K562 (cell line): ENCODE results near the gene DNAAF1.

Experiments used
- CBFB ChIP-seq: sonication (generic); formaldehyde crosslinking; IDR thresholded peaks from 2 replicates; pipeline ENCODE4 v1.4.0; 2020; ENCODE audit warnings: mild to moderate bottlenecking, missing genetic modification reagents
- EP300 ChIP-seq: IDR thresholded peaks from 2 replicates; pipeline ENCODE4 v1.6.1; 2012; ENCODE audit warnings: low read length, improper control_type of control experiment
- EP400 ChIP-seq: fragments of 450-650 bp; IDR thresholded peaks from 2 replicates; pipeline ENCODE4 v1.6.1; 2017; ENCODE audit warnings: antibody characterized with exemption, mild to moderate bottlenecking, moderate library complexity
- GABPA ChIP-seq: fragments of 200-800 bp; sonication (Bioruptor generic); conservative IDR thresholded peaks from 2 replicates; pipeline ENCODE4 v1.6.1; 2016; ENCODE audit warnings: low read depth, missing genetic modification characterization, missing compliant biosample characterization
- KLF1 ChIP-seq: fragments of 450-650 bp; IDR thresholded peaks from 2 replicates; pipeline ENCODE4 v1.6.1; 2016; ENCODE audit warnings: missing genetic modification characterization, missing compliant biosample characterization
- MAZ ChIP-seq, 2 experiments: fragments of 450-650 bp in 1 of 2; sonication (generic) in 1 of 2; formaldehyde crosslinking; IDR thresholded peaks in 1 of 2; conservative IDR thresholded peaks in 1 of 2; 2 replicates each; pipeline versions ENCODE4 v1.4.0 to v1.5.0; 2020; ENCODE audit warnings: mild to moderate bottlenecking in 1 of 2, missing genetic modification reagents in 1 of 2
- NFXL1 ChIP-seq: fragments of 450-650 bp; formaldehyde crosslinking; IDR thresholded peaks from 2 replicates; pipeline ENCODE4 v1.4.0; 2021; ENCODE audit warnings: mild to moderate bottlenecking
- TRIM25 ChIP-seq: fragments of 450-650 bp; IDR thresholded peaks from 2 replicates; pipeline ENCODE4 v1.7.0; 2016; ENCODE audit warnings: borderline replicate concordance
- ZFP30 ChIP-seq: fragments of 250-450 bp; sonication (Bioruptor Pico); IDR thresholded peaks from 2 replicates; pipeline ENCODE4 v1.8.0; 2022; ENCODE audit warnings: moderate library complexity, mild to moderate bottlenecking, inconsistent platforms, borderline replicate concordance
- ZNF143 ChIP-seq: sonication (generic); formaldehyde crosslinking; IDR thresholded peaks from 2 replicates; pipeline ENCODE4 v1.9.0; 2022; ENCODE audit warnings: mild to moderate bottlenecking, missing genetic modification reagents
- TF ChIP-seq, protein P1 (sequence below), 3 experiments: IDR thresholded peaks in 2 of 3; conservative IDR thresholded peaks in 1 of 3; 2 replicates each; pipeline ENCODE4 v1.5.1; 2011 to 2012; ENCODE audit warnings: low read length in 3 of 3, mild to moderate bottlenecking in 3 of 3, control low read depth in 2 of 3, improper control_type of control experiment in 1 of 3, inconsistent platforms in 1 of 3, low read depth in 1 of 3, mixed read lengths in 1 of 3, moderate library complexity in 1 of 3; ENCODE audit not compliant: insufficient read depth in 2 of 3

DNA sequence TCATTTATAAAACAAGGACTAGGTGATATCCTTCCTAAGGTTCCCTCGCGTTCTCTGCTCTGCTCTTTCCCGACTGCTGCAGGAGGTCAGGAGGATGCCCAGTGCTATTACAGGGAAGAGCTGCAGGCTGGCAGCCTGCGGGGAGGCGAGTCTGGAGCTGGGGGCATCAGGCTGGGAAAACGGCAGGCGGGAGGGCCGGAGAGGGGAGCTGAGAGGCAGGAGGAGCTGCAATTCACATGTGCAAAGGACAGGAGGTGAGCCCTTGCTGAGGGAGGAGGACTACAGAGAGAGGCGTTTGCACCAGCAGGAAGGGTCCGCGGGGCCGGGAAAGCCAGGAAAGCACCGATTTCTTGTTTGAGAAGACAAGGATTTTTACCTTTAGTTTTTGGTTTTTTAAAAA lies 54.0 kb downstream of the DNAAF1 start:
- TF ChIP-seq TRIM25 (no peak), GABPA (tag) (no peak), EP300 (no peak), NFXL1 (CRISPR knock-in tag) (no peak), ZNF143 (CRISPR knock-in tag) (no peak), MAZ (CRISPR knock-in tag; conservative IDR thresholded peaks at IDR 0.05 in 1 of 2, IDR thresholded peaks at IDR 0.05 in 1 of 2) (no peak), ZFP30 (CRISPR knock-in tag) (no peak), EP400 (no peak), CBFB (CRISPR knock-in tag) (no peak), KLF1 (tag) (no peak)
- TF ChIP-seq, protein P1, sequence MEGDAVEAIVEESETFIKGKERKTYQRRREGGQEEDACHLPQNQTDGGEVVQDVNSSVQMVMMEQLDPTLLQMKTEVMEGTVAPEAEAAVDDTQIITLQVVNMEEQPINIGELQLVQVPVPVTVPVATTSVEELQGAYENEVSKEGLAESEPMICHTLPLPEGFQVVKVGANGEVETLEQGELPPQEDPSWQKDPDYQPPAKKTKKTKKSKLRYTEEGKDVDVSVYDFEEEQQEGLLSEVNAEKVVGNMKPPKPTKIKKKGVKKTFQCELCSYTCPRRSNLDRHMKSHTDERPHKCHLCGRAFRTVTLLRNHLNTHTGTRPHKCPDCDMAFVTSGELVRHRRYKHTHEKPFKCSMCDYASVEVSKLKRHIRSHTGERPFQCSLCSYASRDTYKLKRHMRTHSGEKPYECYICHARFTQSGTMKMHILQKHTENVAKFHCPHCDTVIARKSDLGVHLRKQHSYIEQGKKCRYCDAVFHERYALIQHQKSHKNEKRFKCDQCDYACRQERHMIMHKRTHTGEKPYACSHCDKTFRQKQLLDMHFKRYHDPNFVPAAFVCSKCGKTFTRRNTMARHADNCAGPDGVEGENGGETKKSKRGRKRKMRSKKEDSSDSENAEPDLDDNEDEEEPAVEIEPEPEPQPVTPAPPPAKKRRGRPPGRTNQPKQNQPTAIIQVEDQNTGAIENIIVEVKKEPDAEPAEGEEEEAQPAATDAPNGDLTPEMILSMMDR (IDR thresholded peaks at IDR 0.05 in 2 of 3, conservative IDR thresholded peaks at IDR 0.05 in 1 of 3; ENCODE audit: insufficient read depth in 2 of 3, low read depth in 1 of 3, low read length in 3 of 3): no peak
